Osteoblast (primary cell): ENCODE measurements around the gene CDC42BPG. TPM values are rescaled to one million over a fixed set of nuclear protein-coding genes. Genes with fewer than 3 reads are reported as not detected.
A peak's percentile ranks its signal among the peaks of the same experiment; 100 is the strongest.

ENCODE experiments used
- DNase-seq: peaks from one replicate; pipeline ENCODE4 v3.0.0; 2011; ENCODE audit warnings: low spot score, mixed read lengths; ENCODE audit not compliant: insufficient read length; ENCODE audit errors: missing footprints
- H2AFZ ChIP-seq: 2 replicates; pipeline ENCODE4 v1.6.0; 2011; ENCODE audit warnings: mild to moderate bottlenecking, low read length
- H3K27ac ChIP-seq: 2 replicates; pipeline ENCODE4 v1.5.1; 2011; ENCODE audit warnings: mild to moderate bottlenecking, low read depth, low read length, moderate library complexity
- H3K27me3 ChIP-seq: 2 replicates; pipeline ENCODE4 v1.6.0; 2012; ENCODE audit warnings: mild to moderate bottlenecking, control low read depth, inconsistent platforms, low read length, moderate library complexity; ENCODE audit not compliant: insufficient read depth
- H3K36me3 ChIP-seq: 2 replicates; pipeline ENCODE4 v1.5.1; 2011; ENCODE audit warnings: mild to moderate bottlenecking, low read length, control low read depth, moderate library complexity; ENCODE audit not compliant: insufficient read depth
- H3K4me1 ChIP-seq: 2 replicates; pipeline ENCODE4 v1.5.1; 2011; ENCODE audit warnings: mild to moderate bottlenecking, low read length, control low read depth, moderate library complexity; ENCODE audit not compliant: insufficient read depth
- H3K4me2 ChIP-seq: 2 replicates; pipeline ENCODE4 v1.6.0; 2011; ENCODE audit warnings: mild to moderate bottlenecking, low read length; ENCODE audit not compliant: insufficient read depth
- H3K4me3 ChIP-seq: fragments of 200-600 bp; sonication (generic); 3 replicates; pipeline ENCODE4 v1.5.1; 2012; ENCODE audit warnings: mild to moderate bottlenecking, low read length, inconsistent platforms; ENCODE audit not compliant: insufficient read depth
- H3K79me2 ChIP-seq: 2 replicates; pipeline ENCODE4 v1.6.0; 2012; ENCODE audit warnings: mild to moderate bottlenecking, low read length, control low read depth, inconsistent platforms; ENCODE audit not compliant: insufficient read depth
- H3K9me3 ChIP-seq: 2 replicates; pipeline ENCODE4 v1.5.1; 2011; ENCODE audit warnings: low read depth, low read length, control low read depth
- H4K20me1 ChIP-seq: 2 replicates; pipeline ENCODE4 v1.6.0; 2012; ENCODE audit warnings: mild to moderate bottlenecking, low read length, control low read depth; ENCODE audit not compliant: insufficient read depth
- total RNA-seq: library from RNA; depleted of rRNA; stranded (reverse); fragments of >200 nt; gene quantifications from 2 replicates; pipeline ENCODE4 v1.2.3, GENCODE V29; 2012
- TF ChIP-seq, protein P1 (sequence below): IDR thresholded peaks from 2 replicates; pipeline ENCODE4 v1.5.1; 2011; ENCODE audit warnings: mild to moderate bottlenecking, low read depth, low read length, moderate library complexity; ENCODE audit errors: extremely low read depth

Gene CDC42BPG
- total RNA-seq, 1 donor, result under 0.01 TPM

DNA sequence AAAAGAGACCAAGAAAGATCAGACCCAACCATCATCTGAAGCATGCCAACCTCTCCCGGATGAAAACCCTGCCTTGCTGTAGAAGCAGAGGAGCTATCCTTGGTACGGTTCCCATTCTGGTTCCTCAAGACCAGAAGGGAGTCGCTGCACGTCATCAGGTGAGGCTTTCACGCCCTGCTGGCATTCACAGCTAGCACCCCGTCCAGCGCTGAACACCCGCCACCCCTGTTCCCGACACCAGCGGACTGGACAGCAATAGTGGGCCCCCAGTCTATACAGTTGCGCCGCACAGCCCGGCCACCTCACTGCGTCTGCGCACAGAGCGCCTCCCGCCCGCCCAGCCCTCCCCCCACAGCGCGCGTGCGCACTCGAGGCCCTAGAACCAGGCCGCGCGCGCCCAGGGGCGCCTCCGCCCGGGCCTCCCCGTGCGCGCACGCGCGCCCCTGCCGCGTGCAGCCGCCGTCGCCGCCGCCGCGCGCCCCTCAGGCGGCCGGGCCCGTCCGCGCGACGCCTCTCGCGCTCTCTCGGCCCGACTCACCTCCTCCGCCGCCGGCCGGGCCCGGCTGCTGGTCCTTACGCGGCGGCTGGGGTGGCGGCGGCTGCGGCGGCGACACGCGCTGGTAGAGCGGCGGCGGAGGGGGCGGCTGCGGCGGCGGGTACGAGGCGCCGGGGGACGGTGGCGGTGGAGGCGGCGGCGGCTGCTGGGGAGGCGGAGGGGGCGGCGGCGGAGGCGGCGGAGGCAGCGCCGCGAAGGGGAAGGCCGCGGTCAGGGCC, 66.8 kb downstream of the CDC42BPG start:
- Histone ChIP-seq H2AFZ (no peak overlapping the region), H3K27ac (peak overlapping the region; percentile 91), H3K4me3 (peak overlapping the region; percentile 79), H4K20me1 (peaks cover 45% of the 10 kb centered on the region), H3K27me3 (no peaks in the 10 kb centered on the region), H3K79me2 (peaks cover 49% of the 10 kb centered on the region), H3K4me1 (peaks cover 17% of the 10 kb centered on the region), H3K9me3 (no peaks in the 10 kb centered on the region), H3K36me3 (peaks cover 43% of the 10 kb centered on the region), H3K4me2 (peak overlapping the region; percentile 92)
- peak; percentile 99 for DNase-seq
- TF ChIP-seq, protein P1, sequence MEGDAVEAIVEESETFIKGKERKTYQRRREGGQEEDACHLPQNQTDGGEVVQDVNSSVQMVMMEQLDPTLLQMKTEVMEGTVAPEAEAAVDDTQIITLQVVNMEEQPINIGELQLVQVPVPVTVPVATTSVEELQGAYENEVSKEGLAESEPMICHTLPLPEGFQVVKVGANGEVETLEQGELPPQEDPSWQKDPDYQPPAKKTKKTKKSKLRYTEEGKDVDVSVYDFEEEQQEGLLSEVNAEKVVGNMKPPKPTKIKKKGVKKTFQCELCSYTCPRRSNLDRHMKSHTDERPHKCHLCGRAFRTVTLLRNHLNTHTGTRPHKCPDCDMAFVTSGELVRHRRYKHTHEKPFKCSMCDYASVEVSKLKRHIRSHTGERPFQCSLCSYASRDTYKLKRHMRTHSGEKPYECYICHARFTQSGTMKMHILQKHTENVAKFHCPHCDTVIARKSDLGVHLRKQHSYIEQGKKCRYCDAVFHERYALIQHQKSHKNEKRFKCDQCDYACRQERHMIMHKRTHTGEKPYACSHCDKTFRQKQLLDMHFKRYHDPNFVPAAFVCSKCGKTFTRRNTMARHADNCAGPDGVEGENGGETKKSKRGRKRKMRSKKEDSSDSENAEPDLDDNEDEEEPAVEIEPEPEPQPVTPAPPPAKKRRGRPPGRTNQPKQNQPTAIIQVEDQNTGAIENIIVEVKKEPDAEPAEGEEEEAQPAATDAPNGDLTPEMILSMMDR, result no peak

GRCh38 chr11:64776875-64777274, 67.6 kb downstream of the CDC42BPG start:
- TF ChIP-seq, protein P1, result no peak
- Histone ChIP-seq H3K36me3 (peaks cover 51% of the 10 kb centered on the region), H3K79me2 (peaks cover 57% of the 10 kb centered on the region), H2AFZ (no peak overlapping the region), H3K4me2 (peak overlapping the region; percentile 92), H3K9me3 (no peaks in the 10 kb centered on the region), H4K20me1 (peaks cover 53% of the 10 kb centered on the region), H3K27me3 (no peaks in the 10 kb centered on the region), H3K4me1 (peaks cover 17% of the 10 kb centered on the region), H3K27ac (peak overlapping the region; percentile 49), H3K4me3 (peak overlapping the region; percentile 79)
- DNase-seq, result no peak

GRCh38 chr11:64776425-64776824, 68.0 kb downstream of the CDC42BPG start:
- Histone ChIP-seq H3K4me2 (peak overlapping the region; percentile 92), H2AFZ (no peak overlapping the region), H3K9me3 (no peaks in the 10 kb centered on the region), H3K27ac (no peak overlapping the region), H3K27me3 (no peaks in the 10 kb centered on the region), H4K20me1 (peaks cover 57% of the 10 kb centered on the region), H3K4me3 (peak overlapping the region; percentile 79), H3K4me1 (peaks cover 17% of the 10 kb centered on the region), H3K36me3 (peaks cover 55% of the 10 kb centered on the region), H3K79me2 (peaks cover 61% of the 10 kb centered on the region)
- TF ChIP-seq, protein P1, result no peak
- DNase-seq, result peak; percentile 29

DNA sequence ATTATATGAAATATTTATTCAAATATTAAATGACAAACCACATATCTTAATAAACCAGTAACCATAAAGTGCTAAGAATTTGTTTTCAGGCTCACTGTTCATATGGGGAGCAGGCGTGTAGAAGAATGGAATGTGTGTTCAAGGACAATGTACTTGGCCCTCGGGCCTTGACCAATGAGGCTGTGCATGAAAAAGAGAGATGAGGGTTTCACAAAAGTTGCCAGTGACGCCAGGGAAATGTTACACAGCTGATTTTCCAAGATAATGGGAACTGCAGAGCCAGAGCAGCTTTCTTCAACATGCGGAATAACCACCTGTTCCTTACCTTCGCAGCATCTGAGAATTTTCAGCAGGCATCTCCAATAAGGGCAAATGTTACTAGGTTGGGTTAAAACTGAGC, 70.3 kb downstream of the CDC42BPG start:
- no peak for DNase-seq
- peaks cover 78% of the 10 kb centered on the region for H3K36me3 ChIP-seq
- TF ChIP-seq, protein P1, result no peak
- no peaks in the 10 kb centered on the region for H3K27me3 ChIP-seq
- no peak overlapping the region for H2AFZ ChIP-seq
- peaks cover 78% of the 10 kb centered on the region for H4K20me1 ChIP-seq
- peaks cover 79% of the 10 kb centered on the region for H3K79me2 ChIP-seq
- H3K27ac ChIP-seq, result no peak overlapping the region
- no peak overlapping the region for H3K4me3 ChIP-seq
- H3K4me2 ChIP-seq, result no peak overlapping the region
- H3K9me3 ChIP-seq, result no peaks in the 10 kb centered on the region
- peaks cover 12% of the 10 kb centered on the region for H3K4me1 ChIP-seq
